Measurements from ENCODE around the gene PERCC1.

Gene PERCC1

DNA sequence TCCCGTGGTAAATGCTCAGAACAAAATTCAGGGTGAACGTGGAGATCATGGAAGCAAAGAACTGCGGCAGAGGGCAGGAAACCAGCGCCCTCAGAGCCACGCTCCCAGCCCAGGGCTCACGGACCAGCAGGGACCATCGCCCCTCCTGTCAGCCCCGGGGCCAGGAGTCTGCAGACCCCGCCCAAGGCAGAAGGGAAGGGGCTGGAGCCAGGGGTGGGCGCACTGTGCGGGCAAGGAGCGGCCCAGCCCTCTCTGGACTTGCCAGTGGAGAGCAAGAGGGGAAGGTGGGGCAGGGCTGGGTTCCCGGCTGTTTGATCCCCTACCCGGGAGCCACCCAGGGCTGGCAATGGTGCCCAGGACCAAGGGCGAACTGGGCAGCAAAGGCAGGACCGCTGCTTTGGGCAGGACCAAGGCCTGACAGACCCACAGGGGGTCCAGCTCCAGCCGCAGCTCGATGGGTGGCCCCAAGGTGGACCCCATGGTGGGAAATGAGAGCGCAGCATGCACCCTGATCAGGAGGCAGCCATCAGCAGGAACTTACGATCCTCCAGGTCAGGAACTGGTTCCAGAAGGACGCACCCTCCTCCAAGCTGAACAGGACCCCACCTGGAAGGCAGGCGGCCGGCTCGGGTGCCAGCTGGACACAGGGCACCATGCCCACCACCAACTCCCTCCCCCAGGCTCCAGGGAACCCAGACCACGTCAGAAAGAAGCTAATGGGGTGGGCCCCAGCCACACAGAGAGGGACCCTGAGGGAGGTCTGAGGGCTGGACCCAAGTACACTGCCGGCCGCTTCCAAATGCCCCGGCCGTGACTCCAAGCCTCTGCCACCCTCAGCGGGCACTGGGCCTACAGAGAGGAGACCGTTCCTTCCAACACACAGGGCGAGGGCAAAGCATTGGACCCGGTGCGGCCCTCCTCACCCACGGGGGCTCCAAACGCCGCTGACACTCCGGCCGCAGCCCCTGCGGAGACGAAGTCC is 24.6 kb downstream of the PERCC1 start:
- H3K9ac ChIP-seq (ENCODE audit: low read length in 5 of 5), result no peak overlapping the region
- H3K4me1 ChIP-seq (ENCODE audit: control insufficient read depth in 5 of 5, insufficient read depth in 5 of 5, low read length in 5 of 5), result no peaks in the 10 kb centered on the region
- no peak overlapping the region for H3K4me3 ChIP-seq (ENCODE audit: low read depth in 1 of 5, low read length in 5 of 5)
- H3K9me3 ChIP-seq (ENCODE audit: control insufficient read depth in 5 of 5, low read length in 5 of 5), result no peaks in the 10 kb centered on the region
- no peak overlapping the region for H3K27ac ChIP-seq (ENCODE audit: low read depth, low read length)
- peaks cover 0 to 92% (median 85%) of the 10 kb centered on the region in 5 donors for H3K36me3 ChIP-seq (ENCODE audit: control insufficient read depth in 5 of 5, insufficient read depth in 5 of 5, low read length in 5 of 5)
- H3K27me3 ChIP-seq (ENCODE audit: control insufficient read depth in 5 of 5, insufficient read depth in 4 of 5, low read length in 5 of 5), result no peaks in the 10 kb centered on the region

DNA sequence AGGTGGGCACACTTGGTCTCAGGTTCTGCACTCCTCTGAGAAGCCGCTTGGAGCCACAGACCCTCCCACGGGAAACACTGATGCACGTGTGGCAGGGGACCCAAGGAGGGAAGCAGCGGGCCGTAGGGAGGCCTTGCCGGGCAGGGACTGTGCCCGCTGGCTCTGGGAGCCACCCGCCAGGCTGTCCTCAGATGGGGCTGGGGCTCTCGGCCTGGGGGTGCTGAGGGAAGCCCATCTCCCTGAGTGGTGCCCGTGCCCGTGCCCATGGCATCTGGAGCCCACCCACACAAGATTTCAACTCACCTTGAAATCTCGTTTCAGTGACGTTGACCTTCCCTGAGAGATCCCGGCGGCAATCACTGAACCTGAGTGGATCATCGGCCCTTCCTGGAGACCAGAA is 26.1 kb downstream of the PERCC1 start:
- Histone ChIP-seq H3K36me3 (ENCODE audit: control insufficient read depth in 5 of 5, insufficient read depth in 5 of 5, low read length in 5 of 5) (peaks cover 0 to 91% (median 83%) of the 10 kb centered on the region in 5 donors), H3K27ac (ENCODE audit: low read depth, low read length) (no peak overlapping the region), H3K4me3 (ENCODE audit: low read depth in 1 of 5, low read length in 5 of 5) (no peak overlapping the region), H3K9ac (ENCODE audit: low read length in 5 of 5) (no peak overlapping the region), H3K27me3 (ENCODE audit: control insufficient read depth in 5 of 5, insufficient read depth in 4 of 5, low read length in 5 of 5) (no peaks in the 10 kb centered on the region), H3K9me3 (ENCODE audit: control insufficient read depth in 5 of 5, low read length in 5 of 5) (no peaks in the 10 kb centered on the region), H3K4me1 (ENCODE audit: control insufficient read depth in 5 of 5, insufficient read depth in 5 of 5, low read length in 5 of 5) (no peaks in the 10 kb centered on the region)

DNA sequence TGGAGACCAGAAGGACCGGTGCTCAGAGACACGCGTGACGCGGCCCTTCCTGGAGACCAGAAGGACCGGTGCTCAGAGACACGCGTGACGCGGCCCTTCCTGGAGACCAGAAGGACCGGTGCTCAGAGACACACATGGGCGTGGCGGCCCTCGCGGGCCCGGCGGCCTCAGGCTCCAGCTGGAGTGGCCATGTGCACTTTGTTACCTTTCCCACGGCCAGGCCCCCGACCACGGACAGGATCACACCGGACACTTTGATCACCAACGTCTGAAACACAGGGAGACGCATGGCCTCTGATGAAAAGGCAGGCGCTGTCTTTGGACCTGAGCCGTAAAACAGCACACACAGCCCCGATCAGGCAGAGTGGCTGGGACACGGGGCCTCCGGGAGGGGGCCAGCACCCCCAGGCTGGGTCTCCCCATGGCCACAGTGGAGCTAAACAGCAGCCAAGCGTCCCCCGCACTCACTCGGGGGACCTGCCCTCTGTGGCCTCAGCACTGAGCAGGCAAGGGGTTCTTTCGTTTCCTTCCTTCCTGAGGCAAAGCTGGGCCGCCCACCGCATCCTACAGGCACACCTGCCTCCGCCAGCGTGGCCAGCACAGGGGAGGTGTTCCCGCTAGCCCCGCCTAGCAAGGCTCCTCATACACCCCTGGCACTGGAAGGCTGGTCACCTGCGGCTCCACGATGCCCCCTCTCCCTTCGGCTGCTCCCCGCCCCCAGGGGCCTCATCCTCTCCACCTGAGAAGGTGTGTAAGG is 26.8 kb downstream of the PERCC1 start:
- H3K4me1 ChIP-seq (ENCODE audit: control insufficient read depth in 5 of 5, insufficient read depth in 5 of 5, low read length in 5 of 5), result no peaks in the 10 kb centered on the region
- no peaks in the 10 kb centered on the region for H3K27me3 ChIP-seq (ENCODE audit: control insufficient read depth in 5 of 5, insufficient read depth in 4 of 5, low read length in 5 of 5)
- H3K9ac ChIP-seq (ENCODE audit: low read length in 5 of 5), result no peak overlapping the region
- no peak overlapping the region for H3K4me3 ChIP-seq (ENCODE audit: low read depth in 1 of 5, low read length in 5 of 5)
- H3K9me3 ChIP-seq (ENCODE audit: control insufficient read depth in 5 of 5, low read length in 5 of 5), result no peaks in the 10 kb centered on the region
- H3K36me3 ChIP-seq (ENCODE audit: control insufficient read depth in 5 of 5, insufficient read depth in 5 of 5, low read length in 5 of 5), result peaks cover 0 to 85% (median 75%) of the 10 kb centered on the region in 5 donors
- H3K27ac ChIP-seq (ENCODE audit: low read depth, low read length), result no peak overlapping the region

DNA sequence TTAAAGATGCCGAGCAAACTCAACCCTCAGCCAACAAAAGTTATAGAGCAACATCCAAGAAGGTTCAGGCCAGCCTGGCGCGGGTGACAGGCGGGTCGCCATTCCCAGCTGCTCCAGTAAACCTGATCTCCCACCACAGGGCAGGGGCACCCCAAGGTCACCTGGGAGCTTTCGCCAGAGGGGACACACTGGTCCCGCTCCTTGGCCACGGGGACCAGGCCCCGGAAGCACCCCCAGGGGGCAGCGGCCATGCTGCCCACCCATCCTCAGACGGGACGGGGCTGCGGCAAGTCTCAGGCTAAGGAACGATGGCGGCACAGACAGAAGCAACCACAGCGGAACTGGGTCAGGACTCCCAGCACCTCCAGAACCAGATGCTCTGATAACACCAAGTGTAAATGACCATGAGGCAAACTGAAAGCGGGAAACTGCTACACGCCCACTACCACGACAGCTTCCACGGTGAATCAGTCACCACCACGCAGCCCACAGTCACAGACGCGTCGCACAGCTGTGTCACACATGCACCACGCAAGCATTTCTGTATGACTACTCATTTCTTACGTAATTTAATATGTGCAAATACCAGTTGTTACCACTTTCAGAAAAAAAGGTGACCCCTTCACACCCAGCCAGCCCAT is 27.6 kb downstream of the PERCC1 start:
- Histone ChIP-seq H3K27me3 (ENCODE audit: control insufficient read depth in 5 of 5, insufficient read depth in 4 of 5, low read length in 5 of 5) (no peaks in the 10 kb centered on the region), H3K9ac (ENCODE audit: low read length in 5 of 5) (no peak overlapping the region), H3K4me3 (ENCODE audit: low read depth in 1 of 5, low read length in 5 of 5) (no peak overlapping the region), H3K9me3 (ENCODE audit: control insufficient read depth in 5 of 5, low read length in 5 of 5) (no peaks in the 10 kb centered on the region), H3K36me3 (ENCODE audit: control insufficient read depth in 5 of 5, insufficient read depth in 5 of 5, low read length in 5 of 5) (peaks cover 0 to 86% (median 74%) of the 10 kb centered on the region in 5 donors), H3K27ac (ENCODE audit: low read depth, low read length) (no peak overlapping the region), H3K4me1 (ENCODE audit: control insufficient read depth in 5 of 5, insufficient read depth in 5 of 5, low read length in 5 of 5) (no peaks in the 10 kb centered on the region)

DNA sequence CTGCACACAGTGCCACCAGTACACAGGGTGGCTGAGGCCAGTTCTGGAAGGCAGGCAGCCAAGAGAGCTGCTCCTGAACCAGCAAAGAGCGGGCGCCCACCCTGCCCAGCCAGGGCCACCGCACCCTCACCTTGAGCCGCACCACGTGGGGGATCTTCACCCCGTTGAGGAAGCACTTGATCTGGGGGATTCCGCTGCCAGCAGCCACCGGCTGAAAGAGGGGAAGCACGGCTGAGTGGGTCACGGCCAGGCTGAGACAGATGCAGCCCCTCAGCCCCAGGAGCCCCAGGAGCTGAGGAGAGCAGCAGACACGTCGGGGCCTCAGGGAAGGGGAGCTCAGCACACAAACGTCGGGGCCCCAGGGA is 28.1 kb downstream of the PERCC1 start:
- Histone ChIP-seq H3K36me3 (ENCODE audit: control insufficient read depth in 5 of 5, insufficient read depth in 5 of 5, low read length in 5 of 5) (peaks cover 0 to 84% (median 71%) of the 10 kb centered on the region in 5 donors), H3K9ac (ENCODE audit: low read length in 5 of 5) (no peak overlapping the region), H3K4me3 (ENCODE audit: low read depth in 1 of 5, low read length in 5 of 5) (no peak overlapping the region), H3K9me3 (ENCODE audit: control insufficient read depth in 5 of 5, low read length in 5 of 5) (no peaks in the 10 kb centered on the region), H3K27ac (ENCODE audit: low read depth, low read length) (no peak overlapping the region), H3K27me3 (ENCODE audit: control insufficient read depth in 5 of 5, insufficient read depth in 4 of 5, low read length in 5 of 5) (no peaks in the 10 kb centered on the region), H3K4me1 (ENCODE audit: control insufficient read depth in 5 of 5, insufficient read depth in 5 of 5, low read length in 5 of 5) (no peaks in the 10 kb centered on the region)

DNA sequence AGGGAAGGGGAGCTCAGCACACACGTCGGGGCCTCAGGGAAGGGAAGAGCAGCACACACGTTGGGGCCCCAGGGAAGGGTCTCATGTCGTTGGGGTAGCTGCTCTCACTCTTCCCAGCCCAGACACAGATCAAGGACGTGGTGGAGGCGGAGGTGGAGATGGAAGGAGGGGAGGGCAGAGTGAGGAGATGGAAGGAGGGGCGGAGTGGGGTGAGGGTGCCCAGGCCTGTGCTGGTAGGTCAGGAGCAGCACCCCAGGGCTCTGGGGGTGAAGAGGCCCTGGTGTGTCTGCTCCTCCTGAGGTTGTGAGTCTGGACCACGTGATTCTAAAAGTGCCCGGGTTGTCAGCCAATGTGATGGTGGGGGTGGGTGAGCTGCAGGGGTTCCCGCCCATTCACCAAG is 29.1 kb downstream of the PERCC1 start:
- Histone ChIP-seq H3K4me1 (ENCODE audit: control insufficient read depth in 5 of 5, insufficient read depth in 5 of 5, low read length in 5 of 5) (no peaks in the 10 kb centered on the region), H3K27ac (ENCODE audit: low read depth, low read length) (no peak overlapping the region), H3K9ac (ENCODE audit: low read length in 5 of 5) (no peak overlapping the region), H3K4me3 (ENCODE audit: low read depth in 1 of 5, low read length in 5 of 5) (no peak overlapping the region), H3K36me3 (ENCODE audit: control insufficient read depth in 5 of 5, insufficient read depth in 5 of 5, low read length in 5 of 5) (peaks cover 0 to 84% (median 67%) of the 10 kb centered on the region in 5 donors), H3K9me3 (ENCODE audit: control insufficient read depth in 5 of 5, low read length in 5 of 5) (no peaks in the 10 kb centered on the region), H3K27me3 (ENCODE audit: control insufficient read depth in 5 of 5, insufficient read depth in 4 of 5, low read length in 5 of 5) (no peaks in the 10 kb centered on the region)

DNA sequence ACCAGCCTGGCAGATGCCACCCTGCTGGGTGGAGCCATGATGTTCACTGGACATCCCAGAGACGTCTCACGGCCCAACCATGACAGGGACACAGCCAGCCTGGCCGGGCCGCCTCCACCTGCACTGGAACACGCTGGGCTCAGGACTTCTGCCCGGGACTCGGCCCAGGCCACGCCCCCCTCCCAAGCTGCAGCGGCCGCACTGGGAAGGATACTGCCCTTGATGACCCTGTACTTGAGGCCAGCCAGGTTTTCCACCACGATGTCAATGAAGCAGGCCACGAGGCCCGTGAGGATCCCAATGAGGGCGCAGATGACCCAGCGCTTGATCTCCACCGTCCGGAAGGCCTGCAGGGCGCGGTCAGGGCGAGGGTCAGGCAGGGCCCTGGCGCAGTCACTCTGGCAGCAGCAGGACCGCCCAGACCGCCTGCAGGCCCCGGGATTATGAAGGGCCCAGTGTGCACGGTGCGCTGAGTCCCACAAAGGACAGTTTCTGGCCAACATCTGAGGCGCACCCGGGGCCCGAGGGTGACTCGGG is 29.8 kb downstream of the PERCC1 start:
- H3K36me3 ChIP-seq (ENCODE audit: control insufficient read depth in 5 of 5, insufficient read depth in 5 of 5, low read length in 5 of 5), result peaks cover 0 to 81% (median 60%) of the 10 kb centered on the region in 5 donors
- no peaks in the 10 kb centered on the region for H3K9me3 ChIP-seq (ENCODE audit: control insufficient read depth in 5 of 5, low read length in 5 of 5)
- no peaks in the 10 kb centered on the region for H3K4me1 ChIP-seq (ENCODE audit: control insufficient read depth in 5 of 5, insufficient read depth in 5 of 5, low read length in 5 of 5)
- H3K9ac ChIP-seq (ENCODE audit: low read length in 5 of 5), result no peak overlapping the region
- no peaks in the 10 kb centered on the region for H3K27me3 ChIP-seq (ENCODE audit: control insufficient read depth in 5 of 5, insufficient read depth in 4 of 5, low read length in 5 of 5)
- no peak overlapping the region for H3K27ac ChIP-seq (ENCODE audit: low read depth, low read length)
- no peak overlapping the region for H3K4me3 ChIP-seq (ENCODE audit: low read depth in 1 of 5, low read length in 5 of 5)

DNA sequence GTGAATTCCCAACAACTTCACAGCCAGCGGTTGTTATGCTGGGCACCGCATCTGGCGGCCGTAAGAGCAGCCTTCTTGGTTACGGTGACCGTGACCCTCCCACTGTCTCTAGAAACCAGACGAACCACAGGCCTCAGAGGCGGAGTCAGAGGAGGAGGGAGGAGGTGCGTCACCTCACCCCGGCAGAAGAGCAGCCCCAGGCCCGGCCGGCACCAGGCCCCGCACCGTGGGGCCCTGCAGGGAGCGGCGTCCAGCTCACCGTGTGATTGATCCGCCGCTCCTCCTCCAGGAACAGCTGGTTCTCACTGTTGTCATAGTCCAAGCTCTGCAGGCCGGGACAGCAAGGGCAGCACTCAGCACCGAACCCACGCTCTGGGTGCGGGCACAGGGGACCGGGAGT is 30.3 kb downstream of the PERCC1 start:
- Histone ChIP-seq H3K27ac (ENCODE audit: low read depth, low read length) (no peak overlapping the region), H3K9ac (ENCODE audit: low read length in 5 of 5) (no peak overlapping the region), H3K36me3 (ENCODE audit: control insufficient read depth in 5 of 5, insufficient read depth in 5 of 5, low read length in 5 of 5) (peaks cover 0 to 77% (median 56%) of the 10 kb centered on the region in 5 donors)

DNA sequence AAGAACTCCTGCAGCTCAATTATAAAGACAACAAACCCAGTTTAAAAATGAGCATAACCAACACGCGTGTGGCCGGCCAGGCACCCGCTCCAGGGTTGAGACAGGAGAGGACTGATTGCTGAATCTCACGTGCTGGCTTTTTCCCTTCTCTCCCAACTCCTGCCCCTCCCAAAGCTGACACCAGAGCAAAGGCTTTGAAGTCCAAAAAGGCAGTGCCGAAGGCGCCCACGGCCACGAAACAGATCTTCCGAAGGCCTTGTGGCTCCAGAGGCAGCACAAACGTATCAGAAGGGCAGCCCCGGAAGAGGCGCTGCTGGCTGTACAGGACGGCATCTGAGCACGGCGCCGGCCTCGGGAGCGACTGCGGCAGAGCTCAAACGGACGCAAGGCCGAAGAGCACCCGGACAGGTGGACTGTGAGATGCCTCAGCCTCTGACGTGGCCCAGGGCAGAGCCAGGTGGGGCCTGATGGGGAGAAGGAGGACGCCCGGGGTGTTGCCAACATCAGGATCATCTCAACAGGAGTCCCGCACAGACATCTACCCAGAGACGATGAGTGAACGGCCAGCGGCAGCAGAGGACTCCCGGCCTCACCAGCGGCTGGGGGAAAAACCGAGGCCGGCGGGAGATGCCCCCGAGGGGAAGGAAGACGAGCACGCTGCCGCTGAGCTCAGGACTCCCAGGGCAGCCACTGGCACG is 33.5 kb downstream of the PERCC1 start:
- H3K9ac ChIP-seq (ENCODE audit: low read length in 5 of 5), result no peak overlapping the region
- peaks cover 0 to 14% (median 6%) of the 10 kb centered on the region in 5 donors for H3K4me1 ChIP-seq (ENCODE audit: control insufficient read depth in 5 of 5, insufficient read depth in 5 of 5, low read length in 5 of 5)
- H3K9me3 ChIP-seq (ENCODE audit: control insufficient read depth in 5 of 5, low read length in 5 of 5), result no peaks in the 10 kb centered on the region
- no peak overlapping the region for H3K27ac ChIP-seq (ENCODE audit: low read depth, low read length)
- H3K4me3 ChIP-seq (ENCODE audit: low read depth in 1 of 5, low read length in 5 of 5), result no peak overlapping the region
- peaks cover 0 to 48% (median 32%) of the 10 kb centered on the region in 5 donors for H3K36me3 ChIP-seq (ENCODE audit: control insufficient read depth in 5 of 5, insufficient read depth in 5 of 5, low read length in 5 of 5)
- H3K27me3 ChIP-seq (ENCODE audit: control insufficient read depth in 5 of 5, insufficient read depth in 4 of 5, low read length in 5 of 5), result no peaks in the 10 kb centered on the region

More for the DNA sequence above, 30.3 kb downstream of the PERCC1 start:
- Histone ChIP-seq H3K4me1 (ENCODE audit: control insufficient read depth in 5 of 5, insufficient read depth in 5 of 5, low read length in 5 of 5) (no peaks in the 10 kb centered on the region), H3K27me3 (ENCODE audit: control insufficient read depth in 5 of 5, insufficient read depth in 4 of 5, low read length in 5 of 5) (no peaks in the 10 kb centered on the region), H3K9me3 (ENCODE audit: control insufficient read depth in 5 of 5, low read length in 5 of 5) (no peaks in the 10 kb centered on the region), H3K4me3 (ENCODE audit: low read depth in 1 of 5, low read length in 5 of 5) (no peak overlapping the region)
